Stimulated activated CD4-positive, alpha-beta T cell treated with anti-CD3 and anti-CD28 coated beads, TNF-alpha, amount 100 ng/mL, for 1 hour (primary cell): ENCODE data around the gene OCA2.

ENCODE experiments used
- DNase-seq, 3 donors: peaks; one replicate each; pipeline ENCODE4 v3.0.0-alpha.2; 2020; ENCODE audit warnings: low read depth in 3 of 3, low spot score in 1 of 3

OCA2 gene

DNA sequence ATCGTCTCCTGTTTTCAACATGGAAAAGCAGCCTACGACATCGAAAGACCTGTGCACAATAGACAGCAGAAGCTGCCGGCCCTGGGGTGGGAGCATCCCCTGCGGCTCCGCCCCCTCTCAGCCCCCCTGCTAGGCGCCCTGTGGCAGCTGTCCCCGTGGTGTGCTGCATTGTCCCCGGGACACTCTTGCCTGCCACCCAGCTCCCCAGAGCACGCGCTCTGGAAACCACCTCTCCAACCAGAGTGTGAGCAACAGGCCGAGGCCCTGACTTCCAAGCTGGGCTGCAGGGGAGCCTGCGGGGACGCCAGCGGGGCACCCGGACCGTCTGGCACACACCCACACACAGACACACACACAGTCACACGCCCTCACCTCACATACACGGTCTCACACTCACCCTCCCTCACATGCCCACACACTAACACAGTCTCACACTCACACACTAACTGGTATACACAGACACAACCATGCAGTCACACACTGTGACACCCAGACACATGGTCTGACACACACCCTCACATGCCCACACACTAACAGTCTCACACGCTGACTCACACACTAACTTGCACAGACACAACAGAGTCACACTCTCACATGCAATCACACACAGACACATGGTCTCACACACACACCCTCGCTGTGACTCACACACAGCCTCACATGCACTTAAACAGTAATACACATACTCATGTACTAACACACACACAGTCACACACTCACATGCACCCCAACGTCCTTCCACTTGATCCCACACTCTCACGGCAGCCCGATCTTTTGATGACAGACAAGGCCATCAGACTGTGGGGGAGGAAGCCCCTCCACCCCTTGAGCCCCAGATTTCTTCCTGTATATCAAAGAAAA, 94.7 kb downstream of the OCA2 start:
- no peak for DNase-seq

- DNase-seq: no peak
These were observed 95.6 kb downstream of the OCA2 start for GRCh38 chr15:28003302-28004037.

- no peak for DNase-seq
These were observed 96.2 kb downstream of the OCA2 start for GRCh38 chr15:28002867-28003266.

DNA sequence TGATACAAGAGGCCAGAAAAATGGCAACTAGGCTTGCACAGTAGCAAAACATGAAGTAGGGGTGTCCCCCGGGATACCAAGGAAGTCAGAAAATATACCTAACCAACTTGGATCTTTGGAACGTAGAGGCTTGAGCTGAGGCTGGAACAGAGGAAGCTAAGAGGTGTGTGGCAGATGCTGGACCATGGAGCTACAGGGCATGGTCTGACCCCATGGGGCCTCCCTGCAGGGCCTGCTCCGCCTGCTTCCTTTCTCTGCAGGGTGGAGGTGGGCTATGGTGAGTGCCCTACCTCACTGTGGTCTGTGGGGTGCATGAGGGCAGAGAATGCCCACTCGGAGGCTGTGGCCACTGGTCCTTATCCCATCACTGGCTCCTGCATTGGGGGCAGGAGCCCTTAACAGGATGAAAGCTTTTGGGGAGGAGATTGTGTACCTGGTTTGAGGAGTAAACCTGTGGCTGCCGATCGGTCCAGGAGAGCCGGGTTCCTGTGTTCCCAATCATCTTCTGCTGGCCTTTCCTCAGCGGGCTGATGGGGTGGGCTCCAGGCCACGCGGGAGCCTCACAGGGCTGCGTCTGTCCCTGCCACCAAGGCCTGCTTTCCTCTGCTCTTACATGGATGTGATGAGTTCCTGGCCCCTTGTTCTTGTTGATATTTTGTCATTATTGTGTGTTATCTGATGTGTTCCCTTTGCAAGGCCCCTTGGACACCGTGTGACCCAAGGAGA, 96.8 kb downstream of the OCA2 start:
- DNase-seq: no peak

GRCh38 chr15:28001641-28002040, 97.5 kb downstream of the OCA2 start:
- DNase-seq: no peak

- DNase-seq: no peak
These were observed 104.9 kb downstream of the OCA2 start for GRCh38 chr15:27993996-27994780.

DNA sequence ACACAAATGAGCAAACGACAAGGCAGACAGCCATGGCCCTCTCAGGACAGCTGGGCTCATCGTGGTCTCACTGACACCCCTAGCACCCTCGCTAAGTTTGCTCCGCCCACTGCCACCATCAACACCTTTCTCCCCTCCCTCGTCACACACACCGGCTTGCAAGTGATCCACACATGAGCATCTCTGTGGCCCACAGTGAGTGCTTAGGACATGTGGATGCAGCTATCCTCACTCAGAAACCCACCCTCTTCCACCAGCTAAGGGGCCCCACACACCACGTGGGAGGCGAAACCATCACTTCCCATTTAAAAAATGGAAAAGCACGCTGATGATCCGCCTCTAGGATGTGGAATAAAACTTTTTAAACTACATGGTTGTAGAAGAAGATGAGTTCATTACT, 105.6 kb downstream of the OCA2 start:
- no peak for DNase-seq

GRCh38 chr15:27990521-27991515, 108.3 kb downstream of the OCA2 start:
- no peak for DNase-seq

DNA sequence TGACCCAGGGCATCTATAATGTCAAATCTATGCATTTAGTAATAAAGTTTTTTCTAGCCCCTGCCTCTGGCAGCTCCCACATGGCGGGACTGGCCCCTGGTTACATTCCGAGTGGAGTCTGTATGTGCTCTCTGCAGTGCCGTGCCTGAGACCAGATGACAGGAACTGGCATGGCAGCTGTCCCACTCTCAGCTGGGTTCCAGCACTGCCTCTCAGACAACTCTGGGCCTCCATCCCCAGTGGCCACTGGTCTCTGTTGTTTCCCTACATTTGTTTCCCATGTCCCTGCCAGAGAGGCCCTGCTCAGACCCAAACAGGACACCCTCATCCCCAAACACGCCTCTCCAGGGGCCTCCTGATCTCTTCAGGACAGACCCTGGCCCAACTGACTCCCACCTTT, 109.3 kb downstream of the OCA2 start:
- DNase-seq: no peak

GRCh38 chr15:27989427-27989826, 109.7 kb downstream of the OCA2 start:
- DNase-seq: no peak

- no peak for DNase-seq
These were observed 114.0 kb downstream of the OCA2 start for GRCh38 chr15:27985099-27985498.

- no peak for DNase-seq
These were observed 115.6 kb downstream of the OCA2 start for GRCh38 chr15:27983496-27983895.

- DNase-seq: no peak
These were observed 121.4 kb downstream of the OCA2 start for GRCh38 chr15:27977696-27978095.

GRCh38 chr15:27973886-27974285, 125.2 kb downstream of the OCA2 start:
- DNase-seq: no peak

- no peak for DNase-seq
These were observed 128.3 kb downstream of the OCA2 start for GRCh38 chr15:27970661-27971392.

- no peak for DNase-seq
These were observed 131.6 kb downstream of the OCA2 start for GRCh38 chr15:27967541-27967940.

DNA sequence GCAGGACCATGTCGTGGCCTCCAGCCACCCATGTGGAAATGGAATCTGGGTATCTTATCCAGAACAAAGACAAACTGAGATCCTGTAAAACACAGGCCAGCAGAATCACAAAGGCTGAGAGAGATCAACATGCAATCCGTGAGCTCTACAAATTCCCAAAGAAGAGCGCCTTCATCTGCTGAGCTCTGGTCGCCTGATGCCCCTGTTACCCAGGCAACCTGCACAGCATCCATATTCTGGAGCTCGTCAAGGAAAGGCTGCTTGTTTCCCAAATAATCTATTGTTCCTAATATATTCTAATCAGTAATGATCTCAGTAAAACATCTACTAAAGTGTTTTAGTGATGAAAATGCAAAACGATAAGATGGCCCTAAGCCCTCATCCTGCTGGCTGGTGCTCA, 133.6 kb downstream of the OCA2 start:
- DNase-seq: no peak

DNA sequence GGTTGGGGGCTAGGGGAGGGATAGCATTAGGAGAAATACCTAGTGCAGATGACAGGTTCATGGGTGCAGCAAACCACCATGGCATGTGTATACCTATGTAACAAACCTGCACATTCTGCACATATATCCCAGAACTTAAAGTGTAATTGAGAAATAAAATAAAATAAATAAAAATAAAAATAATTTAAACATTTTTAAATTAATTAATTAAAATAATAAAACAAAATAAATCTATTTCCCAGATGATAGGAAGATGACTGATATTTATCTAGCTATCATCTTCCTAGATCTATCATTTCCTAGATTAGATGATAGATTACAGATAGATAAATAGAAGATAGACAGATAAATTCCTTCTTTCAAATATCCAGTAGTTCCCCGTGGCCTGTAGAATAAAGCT, 137.3 kb downstream of the OCA2 start:
- DNase-seq: no peak

DNA sequence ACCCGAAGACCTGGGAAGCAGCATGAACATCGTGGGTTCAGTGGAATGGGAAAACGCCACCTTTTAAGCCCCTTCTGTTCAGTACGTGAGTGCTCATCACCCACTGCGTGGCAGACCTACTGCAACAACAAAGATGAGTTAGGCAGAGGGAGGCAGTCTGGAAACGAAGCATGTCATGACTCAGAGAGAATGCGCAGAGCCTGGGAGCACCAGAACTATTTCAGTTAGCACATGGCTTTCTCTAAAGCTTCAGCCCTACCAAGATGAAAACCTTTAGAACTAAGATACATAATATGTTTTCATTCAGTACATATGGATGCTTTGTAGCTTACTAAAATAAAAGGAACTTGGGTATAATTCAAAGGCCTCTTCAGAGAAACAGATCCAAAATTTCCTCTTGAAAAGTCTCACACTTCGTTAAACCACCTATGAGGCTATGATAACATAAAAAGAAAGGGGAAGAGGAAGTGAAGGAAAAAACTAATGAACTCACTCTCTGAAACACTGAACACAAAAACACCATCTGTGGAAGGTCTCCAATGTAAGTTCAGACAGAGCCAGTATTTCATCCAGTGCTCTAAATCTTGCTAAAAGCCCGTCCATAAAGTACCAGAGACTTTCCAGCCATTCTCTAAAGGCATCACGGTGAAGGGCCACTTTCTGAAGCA, 140.1 kb downstream of the OCA2 start:
- DNase-seq: no peak
